Uterus (tissue), 2 donors: ENCODE results near the gene NCAPD2.

Experiments used
- CTCF ChIP-seq, 4 experiments: fragments of 200-600 bp in 2 of 4; fragments of 450-650 bp in 2 of 4; sonication (generic) in 2 of 4; IDR thresholded peaks; one replicate each; pipeline ENCODE4 v1.5.1; 2016 to 2019; ENCODE audit warnings: antibody characterized with exemption in 4 of 4, mild to moderate bottlenecking in 2 of 4, moderate library complexity in 1 of 4
- POLR2A ChIP-seq, 2 donors: fragments of 450-650 bp; IDR thresholded peaks; one replicate each; pipeline ENCODE4 v1.6.1; 2016; ENCODE audit warnings: antibody characterized with exemption in 2 of 2, mild to moderate bottlenecking in 1 of 2, moderate library complexity in 1 of 2

- TF ChIP-seq CTCF (IDR thresholded peaks at IDR 0.05) (no peak), POLR2A (IDR thresholded peaks at IDR 0.05) (no peak)
Measured at GRCh38 chr12:6555018-6555691, 61.3 kb downstream of the NCAPD2 start.
